PC-9 (cell line): ENCODE data around the gene PEAK3.

Experiments
- CTCF ChIP-seq: fragments of 200-600 bp; sonication (generic); conservative IDR thresholded peaks from 2 replicates; pipeline ENCODE4 v1.6.1; 2017; ENCODE audit warnings: mixed run types, antibody characterized with exemption, mild to moderate bottlenecking, moderate library complexity
- EZH2 ChIP-seq: fragments of 200-600 bp; sonication (generic); IDR thresholded peaks from 2 replicates; pipeline ENCODE4 v1.8.0; 2017; ENCODE audit warnings: antibody characterized with exemption, low read depth

GRCh38 chr19:2289714-2290435, 7.9 kb upstream of the PEAK3 start:
- TF ChIP-seq CTCF = no peak
- no peak for TF ChIP-seq EZH2
